Bladder microvascular endothelial cell (primary cell): ENCODE data around the gene XRCC3. TPM values are rescaled to one million over a fixed set of nuclear protein-coding genes. Genes with fewer than 3 reads are reported as not detected.

ENCODE experiments used
- total RNA-seq: library from RNA; depleted of rRNA; stranded (reverse); fragments of >200 nt; gene quantifications from 2 replicates; pipeline ENCODE4 v1.2.3, GENCODE V29; 2014

XRCC3 gene
- total RNA-seq: 13.5 and 17.6 TPM in 2 replicates

GRCh38 chr14:103715052-103716000 lies at the start of gene XRCC3, which contains the start of gene ZFYVE21:
Gene XRCC3, minus strand, starts transcription at chr14:103715451. Its CDS starts 4,364 bp downstream, at chr14:103711087.
Gene ZFYVE21, plus strand, starts transcription at chr14:103715810. Its CDS starts 32 bp downstream, at chr14:103715842.

Other genes starting within 250 kb of the XRCC3 start
- 5.0 and 6.3 TPM in 2 replicates for gene CKB, start 192.6 kb downstream of the XRCC3 start, total RNA-seq
- 3.1 and 7.5 TPM in 2 replicates for gene TRMT61A, start 186.3 kb downstream of the XRCC3 start, total RNA-seq
- gene BAG5, start 152.8 kb downstream of the XRCC3 start, total RNA-seq: 19.9 and 25.6 TPM in 2 replicates
- gene COA8, start 152.5 kb downstream of the XRCC3 start, total RNA-seq: 16.2 and 16.8 TPM in 2 replicates
- gene KLC1, start 86.2 kb downstream of the XRCC3 start, total RNA-seq: 184 and 300 TPM in 2 replicates
- 70.4 and 83.5 TPM in 2 replicates for gene ZFYVE21, start 359 bp upstream of the XRCC3 start, total RNA-seq
- 11.5 and 25.5 TPM in 2 replicates for gene PPP1R13B, start 132.1 kb upstream of the XRCC3 start, total RNA-seq
- 0.06 and 0.32 TPM in 2 replicates for gene TDRD9, start 213.0 kb upstream of the XRCC3 start, total RNA-seq
- gene RD3L, start 227.1 kb upstream of the XRCC3 start, total RNA-seq: not detected in 2 replicates